GM19025 (cell line): Measurements from ENCODE around the gene RALGPS1.
"Not testable (repeated sequence)": the region's sequence is repeated elsewhere in the genome, so short reads cannot be mapped to it uniquely, and the experiment has no call there.

Source experiments
- ATAC-seq: cut with Tn5 transposase; IDR thresholded peaks from one replicate; pipeline ENCODE4 v1.9.1; 2021; ENCODE audit warnings: mild to moderate bottlenecking, low read depth, moderate library complexity; ENCODE audit not compliant: unreplicated experiment

The RALGPS1 gene

GRCh38 chr9:127144670-127145445 is 230.3 kb downstream of the RALGPS1 start:
- ATAC-seq: no peak

DNA sequence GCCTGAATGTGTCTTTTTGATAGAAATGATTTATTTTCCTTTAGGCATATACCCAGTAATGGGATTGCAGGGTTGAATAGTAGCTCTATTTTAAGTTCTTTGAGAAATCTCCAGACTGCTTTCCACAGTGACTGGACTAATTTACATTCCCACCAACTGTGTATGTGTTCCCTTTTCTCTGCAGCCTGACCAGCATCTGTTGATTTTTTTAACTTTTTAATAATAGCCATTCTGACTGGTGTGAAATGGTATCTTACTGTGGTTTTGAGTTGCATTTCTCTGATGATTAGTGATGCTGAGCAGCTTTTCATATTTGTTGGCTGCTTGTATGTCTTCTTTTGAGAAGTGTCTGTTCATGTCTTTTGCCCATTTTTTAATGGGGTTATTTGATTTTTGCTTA is 232.3 kb downstream of the RALGPS1 start:
- ATAC-seq: not testable (repeated sequence)

GRCh38 chr9:127147251-127147650 is 232.7 kb downstream of the RALGPS1 start:
- no peak for ATAC-seq

GRCh38 chr9:127148014-127148413 is 233.4 kb downstream of the RALGPS1 start:
- ATAC-seq: no peak

GRCh38 chr9:127149010-127149409 is 234.4 kb downstream of the RALGPS1 start:
- ATAC-seq: no peak

GRCh38 chr9:127149463-127150390 is 235.1 kb downstream of the RALGPS1 start:
- no peak for ATAC-seq

DNA sequence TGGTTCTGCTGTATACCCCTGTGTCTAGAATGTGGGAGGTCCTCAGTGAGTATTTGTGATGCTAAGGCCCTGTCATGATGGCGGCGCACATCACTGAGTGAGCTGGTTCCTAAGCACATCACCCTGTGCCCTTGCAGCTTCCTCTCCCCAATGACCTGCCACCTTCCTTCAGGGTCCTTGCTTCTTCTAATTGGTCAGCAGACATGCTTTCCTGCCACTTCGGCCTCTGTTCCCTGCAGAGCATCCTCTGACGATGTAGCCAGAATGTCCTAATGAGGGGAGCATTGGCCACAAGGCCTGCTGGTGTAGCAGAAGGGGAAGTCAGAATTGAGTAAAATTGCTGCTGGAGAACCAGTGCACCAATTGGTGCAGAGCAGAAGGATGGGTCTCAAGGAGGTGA is 238.9 kb downstream of the RALGPS1 start:
- ATAC-seq: no peak

- no peak for ATAC-seq
Observed at GRCh38 chr9:127154003-127154389, 239.4 kb downstream of the RALGPS1 start.

- no peak for ATAC-seq
Observed at GRCh38 chr9:127154390-127155191, 240.0 kb downstream of the RALGPS1 start.

DNA sequence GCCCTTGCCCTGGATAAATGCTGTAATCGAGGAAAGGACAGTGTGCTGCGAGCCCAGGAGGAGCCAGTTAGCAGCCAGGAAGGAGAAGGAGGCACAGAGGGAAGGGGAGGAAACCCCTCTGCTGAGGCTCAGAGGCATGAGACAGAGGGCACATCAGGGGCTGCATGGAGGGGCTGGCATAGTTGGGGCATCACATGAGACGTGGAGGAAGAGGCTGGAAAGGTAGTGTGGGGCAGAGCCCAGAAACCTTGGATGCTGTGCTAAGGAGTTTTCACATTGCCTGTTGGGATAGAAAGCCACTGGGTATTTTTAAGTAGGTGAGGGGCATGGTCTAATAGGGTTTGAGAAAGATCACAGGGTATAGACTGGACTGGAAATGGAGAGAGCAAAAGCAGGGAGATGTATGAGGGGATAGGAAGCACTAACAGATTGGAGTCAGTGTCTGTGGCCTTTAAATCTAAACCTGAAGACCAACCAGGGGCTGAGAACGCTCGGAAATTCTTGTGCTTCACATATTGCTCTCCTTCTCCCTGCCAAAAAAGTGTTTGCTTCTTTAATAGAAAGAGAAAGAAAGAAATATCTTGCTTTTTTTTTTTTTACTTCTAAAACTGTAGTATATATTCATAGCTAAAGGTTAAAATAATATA is 240.9 kb downstream of the RALGPS1 start:
- ATAC-seq: no peak

DNA sequence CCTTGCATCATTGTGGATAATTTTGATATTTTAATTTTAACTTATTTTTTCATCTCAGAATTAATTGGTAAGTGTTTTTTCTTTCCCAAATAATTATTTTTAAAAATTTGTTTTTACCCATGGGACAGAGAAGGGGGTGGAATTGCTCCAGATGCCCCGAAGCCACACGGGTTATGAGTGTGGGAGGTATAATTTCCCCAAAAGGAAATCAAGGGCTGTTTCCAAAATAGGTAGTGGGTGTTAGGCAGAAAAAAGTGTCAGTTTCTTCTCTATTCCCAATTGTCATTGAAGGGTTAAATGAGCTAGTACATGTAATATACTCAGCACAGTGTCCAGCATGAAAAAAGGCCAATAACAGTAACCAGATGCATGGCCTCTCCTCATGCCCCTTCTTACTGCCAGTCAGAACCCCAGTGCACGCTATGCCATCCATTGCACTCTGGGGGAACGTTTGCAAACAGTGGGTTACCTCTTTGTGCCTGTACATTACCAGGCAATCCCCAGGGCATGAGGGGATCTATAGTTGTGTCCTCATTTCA is 244.3 kb downstream of the RALGPS1 start:
- ATAC-seq: no peak

- ATAC-seq: no peak
Observed at GRCh38 chr9:127159325-127159801, 244.8 kb downstream of the RALGPS1 start.

GRCh38 chr9:127159949-127160610 is 245.5 kb downstream of the RALGPS1 start:
- ATAC-seq: no peak

- ATAC-seq: no peak
Observed at GRCh38 chr9:127161081-127161624, 246.6 kb downstream of the RALGPS1 start.

- ATAC-seq: no peak
Observed at GRCh38 chr9:127162046-127162863, 247.7 kb downstream of the RALGPS1 start.

GRCh38 chr9:127162864-127163365 is 248.3 kb downstream of the RALGPS1 start:
- no peak for ATAC-seq

- ATAC-seq: no peak
Observed at GRCh38 chr9:127163409-127163808, 248.8 kb downstream of the RALGPS1 start.

- ATAC-seq: no peak
Observed at GRCh38 chr9:127165116-127165515, 250.5 kb downstream of the RALGPS1 start.
